GM12878 (cell line): Measurements from ENCODE around the gene OXER1. TPM values are rescaled to one million over a fixed set of nuclear protein-coding genes. Genes with fewer than 3 reads are reported as not detected.

Experiments used
- ATAC-seq: fragments of 200-7000 bp; cut with Tn5 transposase; 3 replicates; pipeline ENCODE4 v1.9.1; 2020; ENCODE audit warnings: mild to moderate bottlenecking, moderate library complexity
- BruUV-seq: library from RNA; stranded (reverse); fragments of 400-500 nt; replicated peaks from 2 replicates; lab custom pipeline; 2021; lab: Mats Ljungman, UMichigan
- CTCF ChIA-PET: fragments of 300-600 bp; sonication (Branson Sonifier 250); formaldehyde crosslinking; extraction: SDS; loops from one replicate; lab custom pipeline; 2021; ENCODE audit warnings: inconsistent platforms; lab: Yijun Ruan, JAX
- POLR2A ChIA-PET: fragments of 350-600 bp; formaldehyde crosslinking; extraction: SDS; loops from one replicate; lab custom pipeline; 2021; ENCODE audit warnings: inconsistent platforms; lab: Charles Lee
- RAD21 ChIA-PET: fragments of 300-600 bp; sonication (Branson Sonifier 250); formaldehyde crosslinking; loops from one replicate; lab custom pipeline; 2023; ENCODE audit warnings: antibody characterized with exemption; ENCODE audit not compliant: unreplicated experiment; lab: Charles Lee
- SMC1A ChIA-PET: fragments of 300-600 bp; sonication (Branson Sonifier 250); formaldehyde crosslinking; loops from one replicate; lab custom pipeline; 2023; ENCODE audit not compliant: unreplicated experiment, uncharacterized antibody; lab: Charles Lee
- DNase-seq: peaks from one replicate; pipeline ENCODE4 v3.0.0-alpha.2; 2011; ENCODE audit warnings: low read depth, low spot score
- FAIRE-seq: peaks from 3 replicates; lab custom pipeline; 2011; peaks lifted over from hg19 to GRCh38; lab: Jason Lieb, UNC
- H2AFZ ChIP-seq: 2 replicates; pipeline ENCODE4 v1.6.0; 2011; ENCODE audit warnings: low read depth, low read length, control low read depth; ENCODE audit not compliant: control insufficient read depth
- H3K27ac ChIP-seq: 2 replicates; pipeline ENCODE4 v1.5.1; 2011; ENCODE audit warnings: control low read depth; ENCODE audit not compliant: control insufficient read depth, insufficient read depth
- H3K27me3 ChIP-seq, 2 experiments: replicated peaks in 1 of 2; 2 replicates each; pipeline versions ENCODE4 v1.6.0 to v1.6.1; 2011; ENCODE audit warnings: low read length in 1 of 2; ENCODE audit not compliant: control insufficient read depth in 2 of 2, insufficient read depth in 2 of 2
- H3K36me3 ChIP-seq, 2 experiments: 2 replicates each; pipeline ENCODE4 v1.5.1; 2011; ENCODE audit warnings: low read length in 1 of 2; ENCODE audit not compliant: control insufficient read depth in 2 of 2, insufficient read depth in 2 of 2
- H3K4me1 ChIP-seq: 2 replicates; pipeline ENCODE4 v1.6.1; 2011; ENCODE audit warnings: mild to moderate bottlenecking, low read length, moderate library complexity, mixed read lengths; ENCODE audit not compliant: control insufficient read depth, insufficient read depth
- H3K4me2 ChIP-seq: 2 replicates; pipeline ENCODE4 v1.6.0; 2011; ENCODE audit warnings: control low read depth; ENCODE audit not compliant: control insufficient read depth, insufficient read depth
- H3K4me3 ChIP-seq: fragments of 200-600 bp; sonication (generic); 2 replicates; pipeline ENCODE4 v1.5.1; 2016
- H3K79me2 ChIP-seq: 2 replicates; pipeline ENCODE4 v1.6.0; 2011; ENCODE audit warnings: low read length; ENCODE audit not compliant: control insufficient read depth, insufficient read depth
- H3K9ac ChIP-seq: 2 replicates; pipeline ENCODE4 v1.8.0; 2011; ENCODE audit warnings: low read length, control low read depth, mixed read lengths; ENCODE audit not compliant: control insufficient read depth, insufficient read depth
- H3K9me3 ChIP-seq: replicated peaks from 3 replicates; pipeline ENCODE4 v1.5.1; 2011; ENCODE audit warnings: mild to moderate bottlenecking, low read length; ENCODE audit not compliant: control insufficient read depth, insufficient read depth
- H4K20me1 ChIP-seq: 2 replicates; pipeline ENCODE4 v1.6.0; 2011; ENCODE audit not compliant: control insufficient read depth, insufficient read depth
- CHD4 ChIP-seq: fragments of 200-600 bp; sonication (generic); IDR thresholded peaks from 2 replicates; pipeline ENCODE4 v1.6.1; 2016; ENCODE audit warnings: mild to moderate bottlenecking
- MLLT1 ChIP-seq: fragments of 450-650 bp; IDR thresholded peaks from 2 replicates; pipeline ENCODE4 v1.6.1; 2016; ENCODE audit warnings: mild to moderate bottlenecking
- NR2C1 ChIP-seq: fragments of 450-650 bp; IDR thresholded peaks from 2 replicates; pipeline ENCODE4 v1.6.1; 2017; ENCODE audit warnings: antibody characterized with exemption, mild to moderate bottlenecking, moderate library complexity
- RELB ChIP-seq: fragments of 450-650 bp; IDR thresholded peaks from 2 replicates; pipeline ENCODE4 v1.6.1; 2017; ENCODE audit warnings: low read depth, mild to moderate bottlenecking, moderate library complexity
- RUNX3 ChIP-seq: IDR thresholded peaks from 2 replicates; pipeline ENCODE4 v1.6.1; 2012; ENCODE audit warnings: low read length, inconsistent platforms
- SKIL ChIP-seq: fragments of 450-650 bp; IDR thresholded peaks from 2 replicates; pipeline ENCODE4 v1.6.1; 2017; ENCODE audit warnings: mild to moderate bottlenecking, low read depth, inconsistent platforms; ENCODE audit not compliant: poor library complexity, severe bottlenecking
- SMARCA5 ChIP-seq: fragments of 450-650 bp; IDR thresholded peaks from 2 replicates; pipeline ENCODE4 v1.6.1; 2017; ENCODE audit warnings: mild to moderate bottlenecking
- SMC3 ChIP-seq: IDR thresholded peaks from 2 replicates; pipeline ENCODE4 v1.6.1; 2011; ENCODE audit warnings: low read length, improper control_type of control experiment, borderline replicate concordance
- ZNF592 ChIP-seq: fragments of 450-650 bp; IDR thresholded peaks from 2 replicates; pipeline ENCODE4 v1.6.1; 2017; ENCODE audit warnings: mild to moderate bottlenecking, moderate library complexity
- WGBS: methylation state at CpG from one replicate; pipeline ENCODE4 v1.1.6; 2016; ENCODE audit warnings: low lambda C conversion rate; ENCODE audit not compliant: insufficient replicate concordance, insufficient coverage; ENCODE audit errors: missing lambda C conversion rate; 5-methylcytosine and 5-hydroxymethylcytosine counted together
- in situ Hi-C: fragments of 300-500 bp; cut with MboI; formaldehyde crosslinking; loops from 9 replicates; pipeline ENCODE4 v1.14.3; 2018; ENCODE audit warnings: mixed read lengths
- intact Hi-C: fragments of 100-400 bp; cut with micrococcal nuclease; formaldehyde crosslinking; loops from one replicate; pipeline ENCODE4 v1.14.2; 2022; ENCODE audit not compliant: unreplicated experiment
- polyA plus RNA-seq, 11 experiments: library from polyadenylated mRNA; depleted of rRNA in 4 of 11; unstranded in 6 of 11; stranded (reverse) in 5 of 11; fragments of >200 nt; fragmentation: Nextera tagmentation in 4 of 11; fragmentation: Illumina TruSeq in 1 of 11; extraction: Ambion mirVana in 4 of 11; extraction: Trizol in 1 of 11; gene quantifications; 1 replicate in 1 of 11; 2 replicates in 10 of 11; pipeline versions ENCODE4 v1.2.1 to v1.2.3, GENCODE V29; 2011 to 2016; ENCODE audit warnings: inconsistent platforms in 2 of 11, missing spikeins in 2 of 11, low read depth in 1 of 11
- total RNA-seq, 4 experiments: library from RNA; depleted of rRNA in 3 of 4; stranded (reverse); fragments of >200 nt in 3 of 4; fragmentation: Illumina TruSeq in 1 of 4; extraction: Trizol in 1 of 4; gene quantifications; 2 replicates each; pipeline versions ENCODE4 v1.2.1 to v1.2.3, GENCODE V29; 2013 to 2021

Gene OXER1
- total and polyA plus RNA-seq, 10 of the 15 experiments (the other 5 are each of a cell fraction or from before 2014, with no cell fraction given), result 0.11 to 8.6 (median 3.3) TPM

GRCh38 chr2:42794271-42795046 lies 30.5 kb upstream of the OXER1 start:
- no peaks in the 10 kb centered on the region for H3K36me3 ChIP-seq
- no peaks in the 10 kb centered on the region for H3K27me3 ChIP-seq
- TSS peak; percentile 59 for BruUV-seq
- no peaks in the 10 kb centered on the region for H4K20me1 ChIP-seq
- peak overlapping the region; percentile 99 for H3K27ac ChIP-seq
- peaks cover 44% of the 10 kb centered on the region for H3K79me2 ChIP-seq
- ChIA-PET SMC1A (interaction anchor here (0.7 to 5.8 kb wide), 14 partner anchors 10 to 280 kb away, joined by 3 to 60 read pairs (median 4); no protein-coding TSS in a partner anchor), RAD21 (interaction anchor here (0.5 to 5.8 kb wide), 17 partner anchors 9 to 783 kb away, joined by 3 to 96 read pairs (median 4); no protein-coding TSS in a partner anchor), POLR2A (interaction anchor here (0.6 to 5.3 kb wide), 13 partner anchors 10 to 1407 kb away, joined by 3 to 99 read pairs (median 5); no protein-coding TSS in a partner anchor), CTCF (interaction anchor here (0.6 to 5.7 kb wide), 18 partner anchors 9 to 772 kb away, joined by 3 to 69 read pairs (median 4); no protein-coding TSS in a partner anchor)
- DNase-seq, result no peak
- peak; percentile 71 for ATAC-seq
- WGBS, result 15% methylated on average over 8 of the region's 8 CpGs
- peak overlapping the region; percentile 43 for H2AFZ ChIP-seq
- H3K4me3 ChIP-seq, result peak overlapping the region; percentile 82
- peaks cover 26% of the 10 kb centered on the region for H3K4me1 ChIP-seq
- in situ Hi-C loops, result no loop called here
- intact Hi-C loops, result loop anchor here (1.0 to 10.0 kb wide), 4 partner anchors 16 to 430 kb away; partner anchors contain the start of genes COX7A2L and KCNG3
- H3K9me3 ChIP-seq, result no peaks in the 10 kb centered on the region
- FAIRE-seq, result no peak
- peak overlapping the region; percentile 85 for H3K4me2 ChIP-seq
- H3K9ac ChIP-seq, result peak overlapping the region; percentile 95
- TF ChIP-seq RELB, result 0 out of 2 replicates have a peak, but pooled peaks have one; percentile 5
- TF ChIP-seq NR2C1, result no peak
- TF ChIP-seq SKIL, result no peak
- peak; percentile 25; the same call in 1 of the 2 replicates for TF ChIP-seq SMC3
- TF ChIP-seq RUNX3, result peak; percentile 35; the same call in 1 of the 2 replicates
- TF ChIP-seq ZNF592, result no peak
- TF ChIP-seq CHD4, result no peak
- peak; percentile 88 for TF ChIP-seq SMARCA5
- peak; percentile 71; the same call in 1 of the 2 replicates for TF ChIP-seq MLLT1
